Stimulated activated CD4-positive, alpha-beta T cell treated with anti-CD3 and anti-CD28 coated beads, TNF-alpha, amount 100 ng/mL, for 1 hour (primary cell): ENCODE results near the gene HIVEP3.

Experiments used
- DNase-seq, 3 donors: peaks; one replicate each; pipeline ENCODE4 v3.0.0-alpha.2; 2020; ENCODE audit warnings: low read depth in 3 of 3, low spot score in 1 of 3

The HIVEP3 gene

DNA sequence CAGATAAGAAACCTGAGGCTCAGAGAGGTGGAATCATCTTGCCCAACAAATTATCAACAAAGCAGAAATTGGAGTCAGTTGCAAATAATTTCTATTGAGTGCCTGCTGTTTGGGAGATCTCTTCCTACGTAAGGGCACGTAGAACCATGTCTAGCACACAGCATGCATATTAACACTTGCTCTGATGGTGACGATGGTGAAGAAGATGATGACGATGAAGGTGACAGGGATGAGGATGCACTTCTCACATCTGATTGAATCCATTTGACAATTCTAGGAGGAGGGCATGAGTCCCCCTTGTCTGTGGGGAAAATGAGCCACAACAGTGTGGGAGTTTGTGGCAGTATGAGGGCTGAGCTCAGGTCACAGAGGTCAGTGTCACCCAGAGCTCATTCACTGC, 183.6 kb downstream of the HIVEP3 start:
- DNase-seq, result no peak

- no peak for DNase-seq
Measured at GRCh38 chr1:41734201-41734970, 184.3 kb downstream of the HIVEP3 start.

DNA sequence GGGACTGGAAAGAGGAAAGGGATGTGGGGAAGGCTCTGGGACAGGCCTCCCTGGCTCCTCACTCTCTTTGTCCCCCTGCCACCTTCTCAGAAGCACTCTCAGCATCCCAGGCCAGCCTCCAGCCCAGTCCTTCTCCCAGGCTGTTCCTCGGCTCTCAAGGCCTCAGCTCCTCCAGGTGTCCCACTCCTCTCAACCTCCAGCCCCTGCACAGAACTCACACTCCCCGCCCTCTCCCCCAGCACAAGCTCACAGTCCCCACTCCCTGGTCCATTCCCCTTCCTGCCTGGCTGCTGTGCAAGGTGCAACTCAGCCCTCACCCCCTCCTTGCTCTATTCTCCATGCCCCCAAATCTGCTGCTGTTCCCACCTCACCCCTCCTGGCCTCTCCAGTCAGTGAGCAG, 185.0 kb downstream of the HIVEP3 start:
- DNase-seq, result no peak

DNA sequence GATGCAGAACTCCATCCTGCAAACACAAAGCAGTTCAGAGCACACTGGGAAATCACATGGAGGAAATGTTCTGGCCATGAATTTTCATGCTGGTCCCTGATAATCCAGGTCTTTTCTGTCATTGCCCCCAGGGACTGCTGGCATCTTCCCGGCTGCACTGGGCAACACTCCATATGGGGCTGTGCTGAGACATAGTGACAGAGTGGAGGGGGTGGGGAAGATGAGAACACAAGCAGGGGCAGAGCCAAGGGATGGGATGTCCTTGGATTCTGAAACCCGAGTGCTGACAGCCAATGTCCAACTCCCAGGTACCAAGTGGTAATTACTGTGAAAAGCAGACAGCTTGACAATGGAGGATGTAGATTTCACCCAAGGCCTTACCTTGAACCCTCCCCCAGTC, 185.7 kb downstream of the HIVEP3 start:
- no peak for DNase-seq

DNA sequence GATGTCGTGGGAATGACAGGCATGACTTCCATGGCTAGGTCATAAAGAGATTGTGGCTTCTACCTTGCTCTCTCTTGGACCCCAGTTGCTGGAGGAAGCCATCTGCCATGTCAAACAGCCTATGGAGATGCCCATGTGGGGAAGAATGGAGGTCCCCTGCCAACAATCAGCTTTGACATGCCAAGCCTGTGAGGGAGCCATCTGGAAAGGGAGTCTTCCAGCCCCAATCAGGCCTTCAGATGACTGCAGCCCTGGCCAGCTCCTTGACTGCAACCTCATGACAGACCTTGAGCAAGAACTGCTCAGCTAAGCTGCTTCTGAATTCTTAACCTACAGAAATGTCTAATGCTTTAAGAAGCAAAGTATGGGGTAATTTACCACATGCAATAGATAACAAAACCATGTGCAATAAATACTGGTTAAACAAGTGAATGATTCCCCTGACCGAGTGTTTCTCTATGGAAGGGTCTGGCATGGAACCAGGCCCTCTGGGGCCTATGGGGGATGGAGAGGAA, 187.1 kb downstream of the HIVEP3 start:
- no peak for DNase-seq

- DNase-seq, result no peak
Measured at GRCh38 chr1:41730806-41731205, 187.9 kb downstream of the HIVEP3 start.

- DNase-seq, result no peak
Measured at GRCh38 chr1:41728403-41729202, 190.1 kb downstream of the HIVEP3 start.

- DNase-seq, result no peak
Measured at GRCh38 chr1:41727749-41728115, 191.0 kb downstream of the HIVEP3 start.

DNA sequence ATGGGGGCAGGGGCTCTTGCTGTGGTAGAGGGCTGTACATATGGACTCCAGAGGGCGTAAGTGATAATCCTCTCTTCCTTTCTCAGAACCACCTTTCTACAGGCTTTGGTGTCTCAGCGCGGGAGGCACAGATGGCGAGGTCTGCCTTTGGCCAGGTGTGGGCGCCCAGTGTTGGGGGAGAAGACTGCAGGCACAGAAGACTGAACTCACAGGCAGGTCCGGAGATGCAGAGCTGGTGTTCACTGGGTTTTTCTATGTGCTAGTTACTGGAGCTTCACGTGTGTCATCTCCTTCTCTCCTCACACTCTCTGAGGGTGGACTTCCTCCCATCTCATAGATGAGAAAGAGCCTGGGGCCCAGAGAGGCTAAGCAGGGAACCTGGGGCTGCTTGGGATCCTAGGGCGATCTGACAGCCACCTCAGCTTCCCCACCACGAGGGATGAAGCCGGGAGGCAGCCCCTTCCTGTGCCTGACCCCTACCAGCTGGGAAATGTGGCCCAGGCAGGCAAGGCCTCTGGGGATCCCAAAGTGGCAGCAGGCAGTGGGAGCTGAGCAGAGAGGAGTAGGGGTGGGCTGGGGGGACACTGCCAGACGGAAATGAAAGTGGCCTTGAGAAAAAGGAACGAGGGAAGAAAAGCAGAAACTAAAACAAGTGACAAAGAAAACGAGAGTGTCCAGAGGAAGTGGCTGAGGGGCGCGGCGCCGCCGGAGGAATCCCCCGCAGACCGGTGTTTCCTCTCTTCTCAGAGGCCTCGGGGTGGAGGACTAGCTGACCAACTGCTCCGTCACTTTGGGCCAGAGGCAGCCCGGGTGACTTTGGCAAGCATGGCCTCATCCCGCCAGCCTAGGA, 191.6 kb downstream of the HIVEP3 start:
- DNase-seq, result no peak

DNA sequence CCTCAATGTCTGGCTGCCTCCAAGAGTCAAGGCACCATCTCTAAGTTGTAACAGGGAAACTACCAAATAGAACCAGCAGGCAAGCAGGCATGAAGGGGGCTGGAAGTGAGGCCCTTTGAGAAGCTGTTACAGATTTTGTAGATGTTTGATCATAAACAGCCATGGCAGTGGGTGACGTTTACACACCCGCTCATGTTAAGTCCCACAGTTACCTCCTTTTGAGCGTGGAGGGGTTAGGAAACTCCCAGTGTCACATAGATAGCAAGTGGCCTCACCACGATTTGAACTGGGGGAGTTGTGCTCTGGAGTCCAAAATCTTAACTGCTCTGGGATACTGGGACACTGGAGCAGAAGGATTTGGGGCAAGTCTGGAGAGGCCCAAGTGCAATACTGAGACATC, 192.4 kb downstream of the HIVEP3 start:
- DNase-seq, result no peak

DNA sequence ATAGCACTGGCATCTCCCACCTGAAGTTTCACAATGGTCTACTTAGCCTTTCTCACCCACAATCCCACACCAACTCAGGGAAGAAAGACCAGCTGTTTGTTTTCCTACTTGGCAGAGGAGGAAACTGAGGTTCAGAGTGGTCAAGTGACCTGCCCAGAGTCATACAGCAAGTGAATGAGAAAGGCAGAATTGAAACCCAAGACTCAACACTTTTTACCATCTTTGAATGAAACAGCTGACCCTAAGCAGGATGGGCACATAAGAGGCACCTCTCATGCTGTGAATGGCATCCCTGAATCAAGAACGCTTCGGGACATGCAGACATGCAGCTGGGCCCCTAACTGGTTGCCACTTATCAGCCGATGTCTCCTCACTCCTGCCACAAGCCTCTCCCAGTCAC, 193.8 kb downstream of the HIVEP3 start:
- no peak for DNase-seq

GRCh38 chr1:41724248-41724647, 194.5 kb downstream of the HIVEP3 start:
- DNase-seq, result no peak

GRCh38 chr1:41723786-41724185, 194.9 kb downstream of the HIVEP3 start:
- DNase-seq, result no peak

GRCh38 chr1:41722184-41722583, 196.5 kb downstream of the HIVEP3 start:
- DNase-seq, result no peak

- DNase-seq, result no peak
Measured at GRCh38 chr1:41720861-41721410, 197.8 kb downstream of the HIVEP3 start.

GRCh38 chr1:41719590-41719989, 199.1 kb downstream of the HIVEP3 start:
- no peak for DNase-seq

DNA sequence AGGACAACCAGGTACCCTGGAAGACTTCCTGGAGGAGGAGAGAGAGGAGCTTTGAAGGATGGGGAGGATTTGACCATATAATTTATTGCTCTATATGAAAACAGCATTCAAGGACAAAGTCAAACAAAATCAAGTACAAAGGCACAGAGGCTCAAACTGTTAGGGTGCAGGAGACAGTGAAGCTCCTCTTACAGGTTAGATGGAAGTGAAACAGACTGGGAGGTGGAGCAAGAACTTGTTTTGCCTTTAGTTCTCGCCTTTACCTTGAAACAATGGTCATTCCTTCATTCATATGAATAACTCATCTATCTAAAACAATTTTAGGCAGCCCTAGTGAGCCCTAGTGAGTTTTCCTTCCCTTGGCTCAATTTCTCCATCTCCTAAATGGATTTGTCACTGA, 199.6 kb downstream of the HIVEP3 start:
- no peak for DNase-seq

- DNase-seq, result no peak
Measured at GRCh38 chr1:41718497-41718896, 200.2 kb downstream of the HIVEP3 start.

GRCh38 chr1:41716188-41717130, 202.3 kb downstream of the HIVEP3 start:
- no peak for DNase-seq

- no peak for DNase-seq
Measured at GRCh38 chr1:41715441-41716095, 203.2 kb downstream of the HIVEP3 start.
